ENCODE results near the gene TRPC1.

Gene TRPC1

DNA sequence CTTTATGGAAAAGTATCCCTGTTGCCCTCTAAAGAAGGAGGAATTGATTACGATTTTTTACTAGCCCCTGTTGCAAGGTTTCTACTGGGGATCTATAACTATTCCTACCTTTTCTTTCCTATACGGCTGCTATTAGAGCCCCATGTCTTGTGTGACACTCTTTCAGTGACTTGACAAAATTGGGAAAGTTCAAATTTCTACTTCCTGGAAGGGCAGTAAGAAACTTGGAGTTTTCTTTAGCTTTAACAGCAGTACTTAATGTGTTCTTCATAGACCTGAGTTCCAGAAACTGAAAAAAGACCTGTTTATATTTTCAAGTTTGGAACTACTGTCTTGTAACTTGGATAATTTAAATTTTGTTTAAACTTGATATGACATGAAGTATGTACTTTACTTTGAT lies 54.7 kb downstream of the TRPC1 start:
- Mint-ChIP-seq H3K9me3 (no peaks in the 10 kb centered on the region), H3K4me3 (no peak overlapping the region), H3K4me1 (no peaks in the 10 kb centered on the region), H3K27me3 (no peaks in the 10 kb centered on the region), H3K36me3 (ENCODE audit: insufficient read depth) (no peaks in the 10 kb centered on the region), H3K27ac (ENCODE audit: low read depth) (no peak overlapping the region)
- ATAC-seq (replicated peaks; ENCODE audit: extremely low read depth, poor library complexity, severe bottlenecking) (no peak), DNase-seq (ENCODE audit: low spot score in 2 of 2) (no peak)

DNA sequence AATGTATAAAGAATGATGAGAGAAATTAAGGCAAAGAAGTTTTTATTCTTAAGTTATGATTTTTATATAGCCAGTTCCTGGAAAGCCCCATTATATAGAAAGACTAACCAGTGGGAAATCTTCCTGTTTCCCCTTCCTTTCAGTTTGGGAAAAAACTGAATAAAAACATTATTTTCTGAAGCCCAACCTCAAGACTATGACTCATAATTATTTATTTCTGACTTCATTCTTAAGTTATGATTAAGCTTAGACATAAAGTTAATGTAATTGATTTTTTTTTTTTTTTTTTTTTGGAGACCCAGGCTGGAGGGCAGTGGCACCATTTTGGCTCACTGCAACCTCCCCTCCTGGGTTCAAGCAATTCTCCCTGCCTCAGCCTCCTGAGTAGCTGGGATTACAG lies 55.8 kb downstream of the TRPC1 start:
- no peak for ATAC-seq (replicated peaks; ENCODE audit: extremely low read depth, poor library complexity, severe bottlenecking)
- no peaks in the 10 kb centered on the region for H3K9me3 Mint-ChIP-seq

DNA sequence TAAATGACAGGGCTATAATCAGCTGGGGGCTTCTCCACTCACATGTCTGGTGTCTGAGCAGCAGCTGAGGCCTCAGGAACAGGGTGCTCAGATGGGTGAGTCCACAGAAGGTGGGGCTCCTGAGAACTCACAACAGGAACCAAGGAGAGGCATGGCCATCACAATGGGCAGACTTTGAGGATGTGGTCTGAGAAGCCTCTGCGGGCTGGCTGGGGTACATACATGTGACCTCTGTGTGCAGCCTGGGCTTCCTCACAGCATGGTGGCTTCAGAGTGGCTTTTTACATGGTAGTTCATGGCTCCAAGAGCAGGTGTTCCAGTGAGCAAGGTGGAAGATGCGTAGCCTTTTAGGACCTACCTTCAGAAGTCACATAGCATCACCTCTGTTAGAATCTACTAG lies 58.8 kb downstream of the TRPC1 start:
- Mint-ChIP-seq H3K27ac (ENCODE audit: low read depth) (no peak overlapping the region), H3K36me3 (ENCODE audit: insufficient read depth) (no peaks in the 10 kb centered on the region), H3K4me1 (no peaks in the 10 kb centered on the region), H3K27me3 (no peaks in the 10 kb centered on the region), H3K4me3 (no peak overlapping the region), H3K9me3 (no peaks in the 10 kb centered on the region)
- ATAC-seq (replicated peaks; ENCODE audit: extremely low read depth, poor library complexity, severe bottlenecking) (no peak), DNase-seq (ENCODE audit: low spot score in 2 of 2) (no peak)

More for the DNA sequence above, 55.8 kb downstream of the TRPC1 start:
- H3K4me1 Mint-ChIP-seq = no peaks in the 10 kb centered on the region
- H3K4me3 Mint-ChIP-seq = no peak overlapping the region
- no peaks in the 10 kb centered on the region for H3K36me3 Mint-ChIP-seq (ENCODE audit: insufficient read depth)
- no peaks in the 10 kb centered on the region for H3K27me3 Mint-ChIP-seq
- no peak for DNase-seq (ENCODE audit: low spot score in 2 of 2)
- no peak overlapping the region for H3K27ac Mint-ChIP-seq (ENCODE audit: low read depth)

DNA sequence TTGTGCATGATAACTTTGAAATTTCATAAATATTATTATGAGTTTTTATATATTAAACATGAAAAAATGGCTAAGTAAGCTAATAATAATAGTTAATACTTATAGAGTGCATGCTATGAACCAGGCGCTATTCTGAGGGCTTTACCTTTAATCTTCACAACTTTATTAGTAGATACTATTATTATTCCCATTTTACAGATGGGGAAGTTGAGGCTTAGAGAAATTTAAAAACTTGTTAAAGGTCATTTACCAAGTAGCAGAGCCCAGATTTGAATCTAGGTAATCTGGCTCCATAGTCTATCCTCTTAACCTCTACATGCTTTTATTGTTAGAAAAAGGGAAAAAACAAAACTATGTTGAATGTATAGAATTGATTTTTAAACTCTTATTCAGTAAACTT lies 60.4 kb downstream of the TRPC1 start:
- H3K4me3 Mint-ChIP-seq = no peak overlapping the region
- H3K9me3 Mint-ChIP-seq = no peaks in the 10 kb centered on the region
- no peak overlapping the region for H3K27ac Mint-ChIP-seq (ENCODE audit: low read depth)
- no peaks in the 10 kb centered on the region for H3K27me3 Mint-ChIP-seq
- no peaks in the 10 kb centered on the region for H3K4me1 Mint-ChIP-seq
- H3K36me3 Mint-ChIP-seq (ENCODE audit: insufficient read depth) = no peaks in the 10 kb centered on the region
- ATAC-seq (replicated peaks; ENCODE audit: extremely low read depth, poor library complexity, severe bottlenecking) (no peak), DNase-seq (ENCODE audit: low spot score in 2 of 2) (no peak)

DNA sequence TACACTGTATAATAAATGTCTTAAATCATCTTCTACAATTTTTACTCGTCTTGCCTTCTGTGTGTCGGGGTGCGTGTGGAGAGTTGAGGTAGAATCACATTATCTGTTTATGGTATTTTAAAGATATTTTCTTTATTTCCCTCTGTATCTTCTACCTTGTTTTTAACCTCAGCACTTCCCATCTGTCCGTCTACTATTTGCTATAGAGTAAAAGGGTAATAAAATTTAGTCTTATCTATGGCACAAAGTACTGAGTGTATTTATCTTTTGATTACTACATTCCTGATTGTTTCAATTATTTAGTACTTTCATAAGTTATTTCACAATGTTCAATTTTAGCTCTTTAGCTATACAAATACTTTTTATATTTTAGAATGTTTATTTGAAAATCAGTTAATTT lies 62.2 kb downstream of the TRPC1 start:
- Mint-ChIP-seq H3K9me3 (no peaks in the 10 kb centered on the region), H3K27ac (ENCODE audit: low read depth) (no peak overlapping the region), H3K36me3 (ENCODE audit: insufficient read depth) (no peaks in the 10 kb centered on the region), H3K27me3 (no peaks in the 10 kb centered on the region), H3K4me3 (no peak overlapping the region), H3K4me1 (no peaks in the 10 kb centered on the region)
- DNase-seq (ENCODE audit: low spot score in 2 of 2) (no peak), ATAC-seq (replicated peaks; ENCODE audit: extremely low read depth, poor library complexity, severe bottlenecking) (no peak)

DNA sequence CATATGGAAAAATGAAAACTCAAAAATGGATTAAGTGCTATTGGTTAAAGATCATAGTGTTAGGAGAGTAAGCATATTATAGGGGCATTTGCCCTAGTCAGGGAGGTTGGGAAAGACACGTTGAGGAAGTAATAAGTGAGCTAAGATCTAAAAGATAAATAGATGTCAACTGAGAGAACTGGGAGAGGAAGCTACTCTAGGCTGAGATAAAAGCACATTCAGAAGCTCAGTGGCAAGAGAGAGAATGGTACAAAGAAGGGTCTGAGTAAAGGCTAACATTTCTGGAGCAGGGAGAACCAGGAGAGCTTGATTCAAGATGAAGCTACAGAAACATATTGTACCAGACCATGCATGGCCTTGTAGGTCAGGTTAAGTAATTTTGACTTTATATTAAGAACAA lies 63.9 kb downstream of the TRPC1 start:
- Mint-ChIP-seq H3K9me3 (no peaks in the 10 kb centered on the region), H3K4me3 (no peak overlapping the region), H3K27me3 (no peaks in the 10 kb centered on the region), H3K4me1 (no peaks in the 10 kb centered on the region), H3K27ac (ENCODE audit: low read depth) (no peak overlapping the region), H3K36me3 (ENCODE audit: insufficient read depth) (no peaks in the 10 kb centered on the region)
- ATAC-seq (replicated peaks; ENCODE audit: extremely low read depth, poor library complexity, severe bottlenecking) (no peak), DNase-seq (ENCODE audit: low spot score in 2 of 2) (no peak)

DNA sequence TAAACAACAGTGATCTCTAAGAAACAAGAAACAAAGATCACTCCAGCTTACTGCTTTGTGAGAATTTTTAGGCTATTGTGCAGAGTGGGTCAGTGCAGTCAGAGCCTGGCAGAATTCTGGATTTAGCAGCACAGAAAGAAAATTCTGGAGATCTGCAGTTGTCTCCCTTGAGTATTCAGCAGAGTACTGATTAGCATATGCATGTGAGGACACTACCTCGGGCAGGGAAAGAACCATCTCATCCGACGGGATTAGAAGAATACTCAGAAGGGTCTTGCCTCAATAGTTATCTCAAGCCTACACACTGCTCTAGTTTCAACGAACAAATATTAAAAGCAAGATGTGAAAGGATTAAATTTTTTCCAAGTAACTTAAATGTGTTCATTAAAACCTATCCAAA lies 70.7 kb downstream of the TRPC1 start:
- ATAC-seq (replicated peaks; ENCODE audit: extremely low read depth, poor library complexity, severe bottlenecking) = no peak
- Mint-ChIP-seq H3K4me3 (no peak overlapping the region), H3K27ac (ENCODE audit: low read depth) (no peak overlapping the region), H3K27me3 (no peaks in the 10 kb centered on the region), H3K9me3 (no peaks in the 10 kb centered on the region), H3K4me1 (no peaks in the 10 kb centered on the region), H3K36me3 (ENCODE audit: insufficient read depth) (no peaks in the 10 kb centered on the region)
- DNase-seq (ENCODE audit: low spot score in 2 of 2) = no peak

DNA sequence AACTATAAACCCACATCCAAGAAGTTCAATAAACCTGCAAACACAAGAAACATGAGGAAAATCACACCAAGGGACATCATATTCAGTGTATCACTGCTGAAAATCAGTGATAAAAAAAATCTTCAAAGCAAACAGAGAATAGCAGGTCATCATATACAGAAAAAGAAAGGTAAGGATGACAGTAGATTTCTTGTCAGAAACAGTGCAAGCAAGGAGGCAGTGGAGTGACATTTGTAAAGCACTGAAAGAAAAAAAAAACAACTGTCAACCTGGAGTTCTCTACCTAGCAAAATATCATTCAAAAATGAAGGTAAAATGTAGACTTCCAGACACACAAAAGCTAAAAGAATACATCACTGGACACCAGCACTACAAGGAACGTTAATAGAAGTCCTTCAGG lies 71.5 kb downstream of the TRPC1 start:
- no peaks in the 10 kb centered on the region for H3K9me3 Mint-ChIP-seq
- no peaks in the 10 kb centered on the region for H3K4me1 Mint-ChIP-seq
- ATAC-seq (replicated peaks; ENCODE audit: extremely low read depth, poor library complexity, severe bottlenecking) (no peak), DNase-seq (ENCODE audit: low spot score in 2 of 2) (no peak)
- no peaks in the 10 kb centered on the region for H3K36me3 Mint-ChIP-seq (ENCODE audit: insufficient read depth)
- H3K27ac Mint-ChIP-seq (ENCODE audit: low read depth) = no peak overlapping the region
- no peak overlapping the region for H3K4me3 Mint-ChIP-seq
- H3K27me3 Mint-ChIP-seq = no peaks in the 10 kb centered on the region

DNA sequence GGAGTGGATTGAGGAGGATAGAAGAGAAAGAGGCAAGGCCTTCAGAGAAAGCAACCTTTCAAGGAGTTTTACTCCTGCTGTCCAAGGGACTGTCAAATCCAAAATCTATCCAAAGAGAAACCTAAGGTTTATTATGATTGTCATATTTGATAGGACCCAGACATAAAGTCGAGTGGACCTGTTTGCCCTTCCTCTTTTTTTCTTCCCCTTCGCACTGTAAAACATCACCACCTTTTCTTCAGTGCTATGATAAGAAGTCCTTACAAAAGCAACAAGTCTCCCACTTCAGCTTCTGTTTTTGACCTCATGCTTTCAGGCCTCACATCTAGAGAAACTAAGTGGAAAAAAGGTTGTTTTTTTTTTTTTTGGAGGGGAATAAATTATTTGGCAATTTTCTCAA lies 73.0 kb downstream of the TRPC1 start:
- DNase-seq (ENCODE audit: low spot score in 2 of 2) (no peak), ATAC-seq (replicated peaks; ENCODE audit: extremely low read depth, poor library complexity, severe bottlenecking) (no peak)
- no peak overlapping the region for H3K27ac Mint-ChIP-seq (ENCODE audit: low read depth)
- H3K4me3 Mint-ChIP-seq = no peak overlapping the region
- H3K9me3 Mint-ChIP-seq = no peaks in the 10 kb centered on the region
- H3K27me3 Mint-ChIP-seq = no peaks in the 10 kb centered on the region
- H3K36me3 Mint-ChIP-seq (ENCODE audit: insufficient read depth) = no peaks in the 10 kb centered on the region
- no peaks in the 10 kb centered on the region for H3K4me1 Mint-ChIP-seq

DNA sequence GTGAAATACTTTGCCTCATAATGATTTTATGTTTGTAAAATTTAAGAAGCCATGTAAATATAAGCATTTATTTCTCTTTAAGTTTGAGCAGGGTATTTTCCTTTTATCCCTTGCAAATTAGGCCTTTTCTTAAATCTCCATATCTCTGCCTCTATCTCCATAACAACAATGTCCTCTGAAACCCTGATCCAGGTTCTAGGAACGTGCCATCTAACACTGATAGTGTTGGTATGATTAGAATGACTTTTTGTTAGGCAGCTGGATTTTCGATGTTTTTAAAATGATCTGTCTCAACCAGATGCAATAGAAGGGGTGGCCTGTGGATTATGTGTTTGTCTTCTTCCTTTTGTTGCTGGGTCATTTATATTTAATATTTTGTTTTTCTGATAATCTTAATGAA lies 77.9 kb downstream of the TRPC1 start:
- H3K27me3 Mint-ChIP-seq = no peaks in the 10 kb centered on the region
- no peak for ATAC-seq (replicated peaks; ENCODE audit: extremely low read depth, poor library complexity, severe bottlenecking)
- no peaks in the 10 kb centered on the region for H3K9me3 Mint-ChIP-seq
- H3K36me3 Mint-ChIP-seq (ENCODE audit: insufficient read depth) = no peaks in the 10 kb centered on the region
- no peak overlapping the region for H3K27ac Mint-ChIP-seq (ENCODE audit: low read depth)
- DNase-seq (ENCODE audit: low spot score in 2 of 2) = no peak
- H3K4me3 Mint-ChIP-seq = no peak overlapping the region
- H3K4me1 Mint-ChIP-seq = no peaks in the 10 kb centered on the region

DNA sequence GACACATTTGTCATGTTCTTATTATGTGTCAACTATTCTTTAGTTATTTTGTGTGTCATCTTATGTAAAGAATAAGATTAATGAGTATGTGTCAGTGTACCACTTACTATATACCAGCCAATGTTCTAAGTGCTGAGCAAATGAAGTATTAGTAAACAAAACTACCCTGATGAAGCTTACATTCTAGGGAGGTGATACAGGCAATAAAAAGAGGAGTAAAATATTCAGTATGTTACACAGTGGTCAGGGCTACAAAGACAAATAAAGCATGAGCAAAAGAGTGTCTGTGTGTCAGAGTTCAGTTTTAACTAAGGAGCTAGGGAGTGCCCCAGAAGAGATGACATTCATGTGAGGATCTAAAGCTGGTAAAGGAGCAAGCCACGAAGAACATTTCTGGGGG lies 79.1 kb downstream of the TRPC1 start:
- H3K27ac Mint-ChIP-seq (ENCODE audit: low read depth) = no peak overlapping the region
- H3K4me3 Mint-ChIP-seq = no peak overlapping the region
- H3K9me3 Mint-ChIP-seq = no peaks in the 10 kb centered on the region
- no peaks in the 10 kb centered on the region for H3K4me1 Mint-ChIP-seq
- ATAC-seq (replicated peaks; ENCODE audit: extremely low read depth, poor library complexity, severe bottlenecking) (no peak), DNase-seq (ENCODE audit: low spot score in 2 of 2) (no peak)
- H3K36me3 Mint-ChIP-seq (ENCODE audit: insufficient read depth) = no peaks in the 10 kb centered on the region
- H3K27me3 Mint-ChIP-seq = no peaks in the 10 kb centered on the region

DNA sequence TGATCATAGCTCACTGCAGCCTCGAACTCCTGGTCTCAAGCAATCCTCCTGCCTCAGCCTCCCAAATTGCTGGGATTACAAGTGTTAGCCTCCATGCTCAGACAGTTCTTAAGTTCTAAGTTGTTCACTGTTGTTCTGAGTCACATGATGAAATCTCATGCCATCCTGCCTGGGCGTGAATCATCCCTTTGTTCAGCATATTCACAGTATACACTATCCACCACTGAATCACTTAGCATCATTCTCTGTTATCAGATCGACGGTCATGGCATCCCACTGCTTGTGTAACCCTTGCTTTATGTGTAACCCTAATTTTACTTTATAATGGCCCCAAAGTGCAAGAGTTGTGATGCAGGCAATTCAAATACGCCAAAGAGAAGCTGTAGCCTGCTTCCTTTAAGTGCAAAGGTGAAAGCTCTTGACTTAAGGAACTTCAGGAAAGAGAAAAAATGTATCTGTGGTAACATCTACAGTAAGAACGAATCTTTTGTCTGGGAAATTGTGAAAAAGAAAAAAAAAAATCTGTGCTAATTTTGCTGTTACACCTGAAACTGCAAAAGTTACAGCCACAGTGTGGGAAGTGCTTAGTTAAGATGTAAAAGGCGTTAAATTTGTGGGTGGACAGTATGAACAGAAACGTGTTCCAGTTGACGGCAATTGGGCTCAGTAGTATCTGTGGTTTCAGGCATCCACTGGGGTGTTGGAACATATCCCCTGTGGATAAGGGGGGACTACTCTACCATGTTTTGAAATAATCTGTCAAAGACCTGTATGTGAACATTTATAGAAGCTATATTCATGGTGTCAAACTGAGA lies 84.5 kb downstream of the TRPC1 start:
- Mint-ChIP-seq H3K27me3 (peaks cover 16% of the 10 kb centered on the region), H3K9me3 (no peaks in the 10 kb centered on the region), H3K36me3 (ENCODE audit: insufficient read depth) (no peaks in the 10 kb centered on the region), H3K4me3 (no peak overlapping the region), H3K27ac (ENCODE audit: low read depth) (no peak overlapping the region), H3K4me1 (peaks cover 7% of the 10 kb centered on the region)
- DNase-seq (ENCODE audit: low spot score in 2 of 2) (no peak), ATAC-seq (replicated peaks; ENCODE audit: extremely low read depth, poor library complexity, severe bottlenecking) (no peak)

DNA sequence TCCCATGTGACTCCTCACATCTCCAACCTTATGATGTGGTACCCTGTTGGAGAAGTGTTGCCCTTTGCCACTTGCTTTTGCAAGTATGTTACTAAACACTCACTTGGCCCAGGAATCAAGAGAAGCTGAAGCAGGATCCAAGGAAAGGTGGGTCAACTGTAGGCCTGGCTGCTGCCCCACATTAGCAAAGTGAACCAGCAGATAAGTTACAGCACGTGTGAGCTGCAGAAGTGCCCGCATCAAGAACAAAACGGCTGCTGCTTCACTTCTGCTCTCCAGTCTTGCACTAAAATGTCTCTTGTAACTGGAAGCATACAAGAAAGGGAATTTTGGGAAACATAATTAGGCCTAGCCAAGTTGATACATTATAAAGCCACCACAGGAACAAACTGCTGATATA lies 85.4 kb downstream of the TRPC1 start:
- no peak overlapping the region for H3K27ac Mint-ChIP-seq (ENCODE audit: low read depth)
- ATAC-seq (replicated peaks; ENCODE audit: extremely low read depth, poor library complexity, severe bottlenecking) = no peak
- H3K36me3 Mint-ChIP-seq (ENCODE audit: insufficient read depth) = no peaks in the 10 kb centered on the region
- no peak for DNase-seq (ENCODE audit: low spot score in 2 of 2)
- peaks cover 7% of the 10 kb centered on the region for H3K4me1 Mint-ChIP-seq
- no peak overlapping the region for H3K4me3 Mint-ChIP-seq
- H3K27me3 Mint-ChIP-seq = peaks cover 17% of the 10 kb centered on the region
- no peaks in the 10 kb centered on the region for H3K9me3 Mint-ChIP-seq

Measured in central memory CD8-positive, alpha-beta T cell (primary cell).